Loucy (cell line): Measurements from ENCODE around the gene ALKBH6.

ENCODE experiments used
- H2AFZ ChIP-seq: fragments of 200-600 bp; sonication (generic); 2 replicates; pipeline ENCODE4 v1.6.0; 2016; ENCODE audit warnings: antibody characterized with exemption, mild to moderate bottlenecking, low read length, moderate library complexity
- H3F3A ChIP-seq: fragments of 200-600 bp; 2 replicates; pipeline ENCODE4 v1.6.0; 2016; ENCODE audit warnings: antibody characterized with exemption, low read depth, mild to moderate bottlenecking
- H3K27me3 ChIP-seq: fragments of 200-600 bp; sonication (generic); 2 replicates; pipeline ENCODE4 v1.6.1; 2014; ENCODE audit warnings: low read length, mild to moderate bottlenecking; ENCODE audit not compliant: insufficient read depth, poor library complexity, severe bottlenecking
- H3K36me3 ChIP-seq: fragments of 200-600 bp; sonication (generic); 2 replicates; pipeline ENCODE4 v1.6.1; 2016; ENCODE audit warnings: low read length; ENCODE audit not compliant: insufficient read depth
- H3K4me1 ChIP-seq: fragments of 200-600 bp; sonication (generic); 2 replicates; pipeline ENCODE4 v1.5.1; 2014; ENCODE audit warnings: low read length, mild to moderate bottlenecking; ENCODE audit not compliant: insufficient read depth, poor library complexity, severe bottlenecking
- H3K4me2 ChIP-seq: fragments of 200-600 bp; sonication (generic); 2 replicates; pipeline ENCODE4 v1.6.0; 2014; ENCODE audit warnings: antibody characterized with exemption, low read length, low read depth, mild to moderate bottlenecking; ENCODE audit not compliant: poor library complexity, severe bottlenecking
- H3K4me3 ChIP-seq: fragments of 200-600 bp; sonication (generic); 2 replicates; pipeline ENCODE4 v1.5.1; 2014; ENCODE audit warnings: low read length, mild to moderate bottlenecking, mixed read lengths; ENCODE audit not compliant: poor library complexity, severe bottlenecking
- H3K79me2 ChIP-seq: fragments of 200-600 bp; sonication (generic); 2 replicates; pipeline ENCODE4 v1.6.1; 2014; ENCODE audit warnings: low read length; ENCODE audit not compliant: insufficient read depth
- H3K9ac ChIP-seq: fragments of 200-600 bp; sonication (generic); 2 replicates; pipeline ENCODE4 v1.6.0; 2014; ENCODE audit warnings: mild to moderate bottlenecking, low read depth, low read length, moderate library complexity; ENCODE audit not compliant: poor library complexity, severe bottlenecking
- H3K9me2 ChIP-seq: fragments of 200-600 bp; sonication (generic); replicated peaks from 2 replicates; pipeline ENCODE4 v1.6.1; 2016; ENCODE audit warnings: low read depth, low read length, mixed read lengths
- H3K9me3 ChIP-seq: fragments of 200-600 bp; sonication (generic); 2 replicates; pipeline ENCODE4 v1.6.1; 2014; ENCODE audit warnings: mild to moderate bottlenecking, antibody characterized with exemption, low read length, low read depth; ENCODE audit not compliant: insufficient read depth
- H4K20me1 ChIP-seq: fragments of 200-600 bp; sonication (generic); 2 replicates; pipeline ENCODE4 v1.6.0; 2014; ENCODE audit warnings: antibody characterized with exemption, low read length, mild to moderate bottlenecking; ENCODE audit not compliant: insufficient read depth, poor library complexity, severe bottlenecking
- CTCF ChIP-seq: fragments of 200-600 bp; sonication (generic); conservative IDR thresholded peaks from 2 replicates; pipeline ENCODE4 v1.5.1; 2014; ENCODE audit warnings: mild to moderate bottlenecking, antibody characterized with exemption, low read length
- EZH2phosphoT487 ChIP-seq: fragments of 200-600 bp; IDR thresholded peaks from 2 replicates; pipeline ENCODE4 v1.6.1; 2018; ENCODE audit warnings: antibody characterized with exemption, mild to moderate bottlenecking, moderate library complexity, borderline replicate concordance

ALKBH6 gene

GRCh38 chr19:35995048-35995993 lies 18.7 kb downstream of the ALKBH6 start, which contains the start of gene SDHAF1:
Gene SDHAF1, plus strand, starts transcription at chr19:35995188. Its CDS starts 87 bp downstream, at chr19:35995275.
- peak within 1 kb of the TSS; percentile 76 for H3K9ac ChIP-seq
- H2AFZ ChIP-seq, result peak within 1 kb of the TSS; percentile 78
- H4K20me1 ChIP-seq, result peaks cover 19% of the 10 kb centered on the region
- H3K4me3 ChIP-seq, result peak within 1 kb of the TSS; percentile 93
- H3K4me2 ChIP-seq, result peak within 1 kb of the TSS; percentile 99
- H3F3A ChIP-seq, result no peaks in the 10 kb centered on the region
- H3K4me1 ChIP-seq, result peaks cover 29% of the 10 kb centered on the region
- no peaks in the 10 kb centered on the region for H3K9me3 ChIP-seq
- H3K36me3 ChIP-seq, result no peaks in the 10 kb centered on the region
- TF ChIP-seq EZH2phosphoT487, result no peak
- TF ChIP-seq CTCF, result no peak
- peaks cover 36% of the 10 kb centered on the region for H3K79me2 ChIP-seq
- H3K9me2 ChIP-seq, result no peaks in the 10 kb centered on the region
- H3K27me3 ChIP-seq, result no peaks in the 10 kb centered on the region

GRCh38 chr19:35993923-35994598 lies 20.0 kb downstream of the ALKBH6 start:
- Histone ChIP-seq H3K27me3 (no peaks in the 10 kb centered on the region), H3K36me3 (no peaks in the 10 kb centered on the region), H2AFZ (no peak overlapping the region), H3K9ac (peak overlapping the region; percentile 76), H4K20me1 (peaks cover 14% of the 10 kb centered on the region), H3K4me3 (peak overlapping the region; percentile 93), H3K4me1 (peaks cover 26% of the 10 kb centered on the region), H3F3A (no peaks in the 10 kb centered on the region), H3K79me2 (peaks cover 28% of the 10 kb centered on the region), H3K4me2 (peak overlapping the region; percentile 99), H3K9me2 (no peaks in the 10 kb centered on the region), H3K9me3 (no peaks in the 10 kb centered on the region)
- TF ChIP-seq EZH2phosphoT487 (no peak), CTCF (peak; percentile 29)

- H3K9me3 ChIP-seq, result no peaks in the 10 kb centered on the region
- H3K36me3 ChIP-seq, result no peaks in the 10 kb centered on the region
- no peaks in the 10 kb centered on the region for H3K9me2 ChIP-seq
- H4K20me1 ChIP-seq, result peaks cover 12% of the 10 kb centered on the region
- no peak overlapping the region for H3K9ac ChIP-seq
- H3K4me3 ChIP-seq, result no peak overlapping the region
- H3K4me1 ChIP-seq, result peaks cover 26% of the 10 kb centered on the region
- H3F3A ChIP-seq, result no peaks in the 10 kb centered on the region
- H3K4me2 ChIP-seq, result no peak overlapping the region
- no peaks in the 10 kb centered on the region for H3K27me3 ChIP-seq
- peaks cover 28% of the 10 kb centered on the region for H3K79me2 ChIP-seq
- no peak overlapping the region for H2AFZ ChIP-seq
- no peak for TF ChIP-seq EZH2phosphoT487
- no peak for TF ChIP-seq CTCF
These were observed 20.9 kb downstream of the ALKBH6 start for GRCh38 chr19:35992907-35993765.
